SK-MEL-5 (cell line): ENCODE data around the gene ACOT6. TPM values are rescaled to one million over a fixed set of nuclear protein-coding genes. Genes with fewer than 3 reads are reported as not detected.
A peak's percentile ranks its signal among the peaks of the same experiment; 100 is the strongest.
"Not testable (repeated sequence)": the region's sequence is repeated elsewhere in the genome, so short reads cannot be mapped to it uniquely, and the experiment has no call there.

Experiments used
- DNase-seq: peaks from one replicate; pipeline ENCODE4 v3.0.0-alpha.2; 2016; ENCODE audit warnings: low read depth, low spot score
- in situ Hi-C: cut with HindIII; loops from 2 replicates; pipeline ENCODE4 v1.10.0; 2016; ENCODE audit warnings: low sequenced_read_pairs, high pct_unique_total_duplicates, low pct_unique_long_range_greater_than_20kb
- total RNA-seq: library from RNA; depleted of rRNA; stranded (reverse); fragments of >200 nt; shearing (Covaris generic); gene quantifications from 2 replicates; pipeline ENCODE4 v1.2.3, GENCODE V29; 2014

The ACOT6 gene
- total RNA-seq, 1 experiment from 2014 or later: 0.18 TPM

DNA sequence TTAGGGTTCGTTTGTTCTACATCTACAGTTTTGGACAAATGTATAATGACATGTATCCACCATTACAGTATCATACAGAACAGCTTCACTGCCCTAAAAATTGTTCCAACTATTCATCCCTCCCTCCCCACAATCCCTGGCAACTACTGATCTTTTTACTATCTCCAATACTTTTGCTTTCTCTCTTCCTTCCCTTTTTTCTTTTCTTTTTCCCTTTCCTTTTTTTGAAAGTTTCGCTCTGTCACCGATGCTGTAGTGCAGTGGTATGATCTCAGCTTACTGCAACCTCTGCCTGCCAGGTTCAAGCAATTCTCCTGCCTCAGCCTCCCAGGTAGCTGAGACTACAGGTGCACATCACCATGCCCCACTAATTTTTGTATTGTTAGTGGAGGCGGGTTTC lies 23.2 kb upstream of the ACOT6 start:
- in situ Hi-C loops: no loop called here
- DNase-seq: no peak

GRCh38 chr14:73590673-73591004 lies 21.7 kb upstream of the ACOT6 start:
- in situ Hi-C loops: not testable (repeated sequence)

GRCh38 chr14:73591690-73592449 lies 20.4 kb upstream of the ACOT6 start, which contains the start of gene ACOT4:
ACOT4 (plus strand) TSS chr14:73591873; CDS start chr14:73591960, 87 bp downstream.
- DNase-seq: no peak
- in situ Hi-C loops: no loop called here

More at GRCh38 chr14:73590673-73591004, 21.7 kb upstream of the ACOT6 start:
- not testable (repeated sequence) for DNase-seq

DNA sequence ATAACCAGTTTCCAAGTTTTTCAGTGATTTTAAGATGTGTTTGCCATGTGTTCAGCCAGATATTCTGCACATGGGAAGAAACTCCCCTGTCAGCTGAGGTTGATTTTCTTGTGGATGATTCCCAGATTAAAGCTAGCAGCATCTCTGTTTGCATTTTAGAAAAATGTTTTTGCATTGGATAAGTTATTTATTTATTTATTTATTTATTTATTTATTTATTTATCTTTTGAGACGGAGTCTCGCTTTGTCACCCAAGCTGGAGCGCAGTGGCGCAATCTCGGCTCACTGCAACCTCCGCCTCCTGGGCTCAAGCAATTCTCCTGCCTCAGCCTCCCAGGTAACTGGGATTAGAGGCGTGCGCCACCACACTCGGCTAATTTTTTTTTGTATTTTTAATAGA lies 17.8 kb upstream of the ACOT6 start:
- DNase-seq: no peak
- in situ Hi-C loops: no loop called here

DNA sequence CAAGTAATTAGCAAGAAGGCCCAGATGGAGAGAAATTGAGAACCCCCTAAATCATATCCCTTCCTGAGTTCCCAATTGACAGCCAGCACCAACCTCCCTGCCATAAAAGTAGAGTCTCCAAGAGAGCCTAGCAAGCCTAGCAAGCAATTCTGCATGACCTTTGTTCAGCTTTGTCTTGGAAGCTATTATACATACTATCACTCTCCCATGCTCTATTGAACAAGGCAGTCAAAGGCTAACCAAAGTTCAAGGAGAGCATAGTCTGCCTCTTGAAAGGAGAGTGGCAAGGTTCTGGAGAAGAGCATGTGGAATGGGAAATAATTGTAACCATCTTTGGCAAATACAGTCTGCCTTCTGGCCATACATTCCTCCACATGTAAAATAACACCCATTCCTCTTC lies 12.8 kb upstream of the ACOT6 start:
- DNase-seq: no peak
- in situ Hi-C loops: no loop called here

DNA sequence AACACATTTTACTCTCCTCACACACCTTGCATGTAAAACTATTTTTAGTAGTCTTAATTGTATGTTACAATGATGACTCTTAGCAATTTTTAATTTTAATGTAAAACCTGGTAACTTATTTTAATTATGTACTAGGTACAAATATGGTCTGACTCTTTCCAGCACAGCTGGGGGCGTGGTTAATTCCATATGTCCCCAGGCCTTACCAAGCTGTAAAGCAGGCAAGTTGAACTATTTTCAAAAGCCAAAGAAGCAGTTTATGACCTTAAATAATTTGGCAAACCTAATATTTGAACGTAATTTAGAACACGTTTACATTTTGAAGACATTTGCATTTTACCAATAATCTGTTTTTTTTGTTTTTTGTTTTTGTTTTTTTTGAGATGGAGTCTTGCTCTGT lies 9.3 kb upstream of the ACOT6 start:
- DNase-seq: no peak
- in situ Hi-C loops: no loop called here

GRCh38 chr14:73606271-73606670 lies 6.0 kb upstream of the ACOT6 start:
- in situ Hi-C loops: no loop called here
- DNase-seq: no peak

DNA sequence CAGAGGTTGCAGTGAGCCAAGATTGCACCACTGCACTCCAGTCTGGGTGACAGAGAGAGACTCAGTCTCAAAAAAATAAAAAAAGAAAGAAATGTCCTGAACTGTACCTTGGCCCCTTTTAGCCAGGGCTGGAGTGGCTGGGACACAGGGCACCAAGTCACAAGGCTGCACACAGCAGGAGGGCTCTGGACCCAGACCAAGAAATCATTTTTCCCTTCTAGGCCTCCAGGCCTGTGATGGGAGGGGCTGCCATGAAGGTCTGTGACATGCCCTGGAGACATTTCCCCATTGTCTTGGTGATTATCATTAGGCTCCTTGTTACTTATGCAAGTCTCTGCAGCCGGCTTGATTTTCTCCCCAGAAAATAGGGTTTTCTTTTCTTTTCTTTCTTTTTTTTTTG lies 5.1 kb upstream of the ACOT6 start:
- in situ Hi-C loops: no loop called here
- DNase-seq: no peak

DNA sequence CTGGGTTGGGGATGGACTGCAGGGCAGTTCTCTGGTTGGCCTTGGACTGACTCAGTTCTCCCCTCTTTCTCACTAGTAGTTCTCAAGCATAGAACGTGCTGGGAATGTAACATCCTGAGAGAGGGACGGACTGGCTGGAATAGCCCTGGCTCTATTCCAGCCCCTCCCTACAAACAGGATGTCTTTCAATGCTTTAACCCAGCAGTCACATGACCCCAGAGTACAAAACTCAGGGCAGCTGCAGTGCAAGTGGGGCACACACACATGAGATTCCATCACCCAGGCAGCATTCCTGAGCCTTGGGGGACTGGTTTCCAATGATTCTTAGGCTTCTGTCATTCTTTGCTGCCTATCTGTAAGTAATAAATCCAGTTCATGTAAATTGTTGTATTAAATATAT lies 1.6 kb upstream of the ACOT6 start:
- DNase-seq: peak; percentile 60
- in situ Hi-C loops: no loop called here

- in situ Hi-C loops: no loop called here
- DNase-seq: no peak
Measured at GRCh38 chr14:73613046-73613383, 698 bp downstream of the ACOT6 start.

- in situ Hi-C loops: no loop called here
- DNase-seq: no peak
Measured at GRCh38 chr14:73613419-73613963, 1.2 kb downstream of the ACOT6 start.

DNA sequence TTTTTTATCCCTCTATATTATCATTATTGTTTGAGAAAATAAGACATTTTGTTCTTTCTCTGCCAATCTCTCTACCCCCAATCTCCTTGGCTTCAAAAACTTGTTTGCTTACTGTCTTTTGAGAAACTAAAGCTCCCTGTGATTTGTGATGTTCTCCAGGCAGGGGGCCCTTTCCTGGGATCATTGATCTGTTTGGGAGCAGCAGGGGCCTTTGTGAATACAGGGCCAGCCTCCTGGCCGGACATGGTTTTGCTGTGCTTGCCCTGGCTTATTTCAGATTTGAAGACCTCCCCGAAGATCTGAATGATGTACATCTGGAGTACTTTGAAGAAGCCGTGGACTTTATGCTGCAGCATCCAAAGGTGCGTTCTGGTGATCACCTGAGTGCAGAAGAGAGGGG lies 4.5 kb downstream of the ACOT6 start:
- in situ Hi-C loops: no loop called here
- no peak for DNase-seq

DNA sequence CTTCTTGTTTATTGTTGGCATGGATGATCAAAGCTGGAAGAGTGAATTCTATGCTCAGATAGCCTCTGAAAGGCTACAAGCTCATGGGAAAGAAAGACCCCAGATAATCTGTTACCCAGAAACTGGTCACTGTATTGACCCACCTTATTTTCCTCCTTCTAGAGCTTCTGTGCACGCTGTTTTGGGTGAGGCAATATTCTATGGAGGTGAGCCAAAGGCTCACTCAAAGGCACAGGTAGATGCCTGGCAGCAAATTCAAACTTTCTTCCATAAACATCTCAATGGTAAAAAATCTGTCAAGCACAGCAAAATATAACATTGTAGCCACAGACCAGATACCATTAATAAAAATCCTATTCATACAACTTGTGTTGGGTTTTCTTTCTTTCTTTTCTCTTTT lies 7.2 kb downstream of the ACOT6 start:
- in situ Hi-C loops: no loop called here
- no peak for DNase-seq

GRCh38 chr14:73620268-73620667 lies 8.0 kb downstream of the ACOT6 start:
- in situ Hi-C loops: no loop called here
- DNase-seq: no peak

DNA sequence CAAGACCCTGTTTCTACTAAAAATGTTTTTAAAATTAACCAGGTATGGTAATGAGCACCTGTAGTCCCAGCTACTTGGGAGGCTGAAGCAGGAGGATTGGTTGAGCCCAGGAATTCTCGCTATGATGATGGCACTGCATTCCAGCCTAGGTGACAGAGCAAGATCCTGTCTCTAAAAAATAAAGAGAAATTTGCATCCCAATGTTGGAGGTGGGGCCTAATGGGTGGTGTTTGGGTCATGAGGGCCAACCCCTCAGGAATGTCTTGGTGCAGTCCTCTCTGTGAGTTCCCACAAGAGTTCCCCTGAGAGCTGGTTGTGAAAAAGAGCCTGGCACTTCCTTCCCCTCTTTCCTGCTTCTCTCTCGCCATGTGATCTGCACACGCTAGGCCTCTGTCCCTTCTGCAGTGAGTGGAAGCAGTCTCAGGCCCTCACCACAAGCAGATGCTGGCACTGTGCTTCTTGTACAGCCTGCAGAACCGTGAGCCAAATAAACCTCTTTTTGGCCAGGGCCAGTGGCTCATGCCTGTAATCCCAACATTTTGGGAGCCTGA lies 11.3 kb downstream of the ACOT6 start:
- DNase-seq: no peak
- in situ Hi-C loops: no loop called here

DNA sequence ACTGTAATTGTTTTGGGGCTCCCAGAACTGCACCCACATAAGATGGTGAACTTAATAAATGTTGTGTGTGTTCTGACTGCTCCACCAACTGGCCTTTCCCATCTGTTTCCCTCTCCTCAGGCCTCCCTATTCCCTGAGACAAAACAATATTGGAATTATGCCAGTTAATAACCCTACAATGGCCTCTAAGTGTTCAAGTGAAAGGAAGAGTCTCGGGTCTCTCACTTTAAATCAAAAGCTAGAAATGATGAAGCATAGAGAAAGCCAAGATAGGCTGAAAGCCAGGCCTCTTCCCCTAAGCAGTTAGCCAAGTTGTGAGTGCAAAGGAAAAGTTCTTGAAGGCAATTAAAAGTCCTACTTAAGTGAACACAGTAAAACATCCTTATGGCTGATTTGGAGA lies 13.4 kb downstream of the ACOT6 start:
- peak; percentile 52 for DNase-seq
- in situ Hi-C loops: no loop called here

- in situ Hi-C loops: no loop called here
- DNase-seq: no peak
Measured at GRCh38 chr14:73627151-73627558, 14.8 kb downstream of the ACOT6 start.

DNA sequence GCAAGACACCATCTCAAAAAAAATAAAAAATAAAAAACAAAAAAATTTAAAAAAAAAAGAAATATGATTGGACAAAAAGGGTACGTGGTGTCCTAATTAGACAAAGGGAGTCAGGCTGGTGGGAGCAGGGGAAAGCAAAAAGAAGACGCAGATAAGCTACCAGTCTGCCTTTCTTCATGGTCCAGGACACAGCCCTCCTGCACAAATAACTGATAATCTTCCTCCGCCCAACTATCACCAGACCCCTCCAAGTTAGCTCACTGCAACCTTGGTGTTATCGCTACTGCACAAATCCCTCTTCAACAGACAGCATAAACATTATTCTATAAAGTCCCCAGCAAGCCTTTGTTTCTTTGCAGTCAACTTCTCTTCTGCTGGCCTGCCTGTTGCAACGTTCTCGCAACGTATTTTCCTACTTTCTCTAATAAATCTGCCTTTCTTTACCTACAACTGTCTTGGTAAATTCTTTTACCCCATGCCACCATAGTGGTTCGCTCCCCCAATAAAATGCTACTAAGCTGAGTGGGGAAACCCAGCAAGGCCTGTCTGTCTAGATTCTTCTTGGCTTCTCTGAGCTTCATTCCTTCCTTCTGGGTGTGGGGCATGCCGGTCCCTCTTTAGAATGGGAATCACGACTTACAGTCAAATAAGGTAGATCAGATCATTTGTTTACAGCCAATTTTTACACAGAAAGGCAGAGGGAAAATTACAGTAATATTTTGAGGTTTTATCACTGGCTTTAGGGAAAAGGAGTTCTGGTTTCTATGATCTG lies 17.9 kb downstream of the ACOT6 start:
- in situ Hi-C loops: no loop called here

More for the DNA sequence above, 17.9 kb downstream of the ACOT6 start:
- no peak for DNase-seq
